COLO668 (cell line): ENCODE measurements around the gene SERPIND1.
"Not testable (repeated sequence)": the region's sequence is repeated elsewhere in the genome, so short reads cannot be mapped to it uniquely, and the experiment has no call there.

Experiments
- DNase-seq: peaks from one replicate; lab custom pipeline; 2025; ENCODE audit not compliant: unreplicated experiment; lab: John Stamatoyannopoulos, UW

Gene SERPIND1

GRCh38 chr22:20811171-20811570 is 37.3 kb downstream of the SERPIND1 start:
- DNase-seq: no peak

- DNase-seq: no peak
Observed at GRCh38 chr22:20811971-20812660, 38.2 kb downstream of the SERPIND1 start.

- no peak for DNase-seq
Observed at GRCh38 chr22:20813056-20813455, 39.1 kb downstream of the SERPIND1 start.

- no peak for DNase-seq
Observed at GRCh38 chr22:20814221-20814808, 40.4 kb downstream of the SERPIND1 start.

GRCh38 chr22:20815477-20816050 is 41.7 kb downstream of the SERPIND1 start:
- no peak for DNase-seq

GRCh38 chr22:20816559-20816958 is 42.6 kb downstream of the SERPIND1 start:
- no peak for DNase-seq

- no peak for DNase-seq
Observed at GRCh38 chr22:20818471-20818870, 44.6 kb downstream of the SERPIND1 start.

GRCh38 chr22:20819471-20819870 is 45.6 kb downstream of the SERPIND1 start:
- no peak for DNase-seq

- not testable (repeated sequence) for DNase-seq
Observed at GRCh38 chr22:20821717-20822239, 47.9 kb downstream of the SERPIND1 start.

GRCh38 chr22:20822240-20822639 is 48.3 kb downstream of the SERPIND1 start:
- no peak for DNase-seq

- no peak for DNase-seq
Observed at GRCh38 chr22:20823264-20823663, 49.4 kb downstream of the SERPIND1 start.

- DNase-seq: not testable (repeated sequence)
Observed at GRCh38 chr22:20825216-20825615, 51.3 kb downstream of the SERPIND1 start.

GRCh38 chr22:20825624-20826023 is 51.7 kb downstream of the SERPIND1 start:
- no peak for DNase-seq

- DNase-seq: not testable (repeated sequence)
Observed at GRCh38 chr22:20826373-20827152, 52.6 kb downstream of the SERPIND1 start.

GRCh38 chr22:20829491-20830134 is 55.7 kb downstream of the SERPIND1 start:
- no peak for DNase-seq

GRCh38 chr22:20833225-20833665 is 59.3 kb downstream of the SERPIND1 start:
- no peak for DNase-seq

GRCh38 chr22:20834206-20834605 is 60.3 kb downstream of the SERPIND1 start:
- DNase-seq: no peak

- DNase-seq: no peak
Observed at GRCh38 chr22:20834725-20835124, 60.8 kb downstream of the SERPIND1 start.
